CD4-positive, CD25-positive, alpha-beta regulatory T cell (primary cell): Measurements from ENCODE around the gene KRTAP5-4. TPM values are rescaled to one million over a fixed set of nuclear protein-coding genes. Genes with fewer than 3 reads are reported as not detected.
"Not testable (repeated sequence)": the region's sequence is repeated elsewhere in the genome, so short reads cannot be mapped to it uniquely, and the experiment has no call there.

Experiments used
- ATAC-seq, 2 donors: fragments of 150-1000 bp; cut with Tn5 transposase; one replicate each; pipeline ENCODE4 v1.10.0; 2021; ENCODE audit warnings: low read depth in 2 of 2, moderate number of reproducible peaks in 2 of 2, moderate library complexity in 1 of 2
- DNase-seq, 3 donors: peaks; one replicate each; pipeline versions ENCODE4 v3.0.0 to v3.0.0-alpha.2; 2012 to 2022; ENCODE audit warnings: mixed read lengths in 1 of 3
- H3K27ac ChIP-seq: one replicate; pipeline ENCODE4 v1.7.0; 2013; ENCODE audit warnings: mild to moderate bottlenecking, low read length; ENCODE audit not compliant: insufficient read depth, poor library complexity, severe bottlenecking
- H3K27me3 ChIP-seq: one replicate; pipeline ENCODE4 v1.7.0; 2013; ENCODE audit warnings: low read length; ENCODE audit not compliant: control insufficient read depth, insufficient read depth
- H3K36me3 ChIP-seq: one replicate; pipeline ENCODE4 v1.7.0; 2013; ENCODE audit warnings: mild to moderate bottlenecking, low read length, moderate library complexity; ENCODE audit not compliant: control insufficient read depth, insufficient read depth
- H3K4me1 ChIP-seq: 2 replicates; pipeline ENCODE4 v1.7.0; 2013; ENCODE audit warnings: mild to moderate bottlenecking, low read length; ENCODE audit not compliant: insufficient read depth, control insufficient read depth, poor library complexity, severe bottlenecking
- H3K4me3 ChIP-seq: one replicate; pipeline ENCODE4 v1.7.0; 2013; ENCODE audit warnings: low read depth, mild to moderate bottlenecking, low read length, moderate library complexity
- H3K9me3 ChIP-seq, 2 experiments: 1 replicate in 1 of 2; 2 replicates in 1 of 2; pipeline ENCODE4 v1.7.0; 2013; ENCODE audit warnings: low read length in 2 of 2, mild to moderate bottlenecking in 1 of 2, moderate library complexity in 1 of 2; ENCODE audit not compliant: control insufficient read depth in 2 of 2
- H3K27ac Mint-ChIP-seq, 3 donors: one replicate each; pipeline ENCODE4 v1.8.0; 2020 to 2022; ENCODE audit warnings: mild to moderate bottlenecking in 3 of 3, mixed read lengths in 3 of 3, moderate library complexity in 2 of 3
- H3K27me3 Mint-ChIP-seq: one replicate; pipeline ENCODE4 v1.8.0; 2022; ENCODE audit warnings: mild to moderate bottlenecking, mixed read lengths
- H3K36me3 Mint-ChIP-seq: one replicate; pipeline ENCODE4 v1.8.0; 2020; ENCODE audit warnings: mixed read lengths
- H3K4me1 Mint-ChIP-seq, 4 donors: one replicate each; pipeline ENCODE4 v1.8.0; 2020 to 2022; ENCODE audit warnings: mixed read lengths in 4 of 4, mild to moderate bottlenecking in 1 of 4
- H3K4me3 Mint-ChIP-seq, 4 donors: one replicate each; pipeline ENCODE4 v1.8.0; 2020 to 2022; ENCODE audit warnings: mild to moderate bottlenecking in 4 of 4, mixed read lengths in 4 of 4, moderate library complexity in 3 of 4
- H3K9me3 Mint-ChIP-seq, 7 donors: one replicate each; pipeline ENCODE4 v1.8.0; 2020 to 2022; ENCODE audit warnings: mixed read lengths in 7 of 7, mild to moderate bottlenecking in 3 of 7, moderate library complexity in 2 of 7
- polyA plus RNA-seq, 4 donors: library from polyadenylated mRNA; unstranded; fragments of 300-500 nt; fragmentation: Illumina TruSeq; gene quantifications; one replicate each; pipeline ENCODE4 v1.2.3, GENCODE V29; 2021
- total RNA-seq: library from RNA; stranded (reverse); gene quantifications from one replicate; pipeline ENCODE4 v1.2.3, GENCODE V29; 2022

Gene KRTAP5-4
- total and polyA plus RNA-seq, 5 donors from 2014 or later = not detected

DNA sequence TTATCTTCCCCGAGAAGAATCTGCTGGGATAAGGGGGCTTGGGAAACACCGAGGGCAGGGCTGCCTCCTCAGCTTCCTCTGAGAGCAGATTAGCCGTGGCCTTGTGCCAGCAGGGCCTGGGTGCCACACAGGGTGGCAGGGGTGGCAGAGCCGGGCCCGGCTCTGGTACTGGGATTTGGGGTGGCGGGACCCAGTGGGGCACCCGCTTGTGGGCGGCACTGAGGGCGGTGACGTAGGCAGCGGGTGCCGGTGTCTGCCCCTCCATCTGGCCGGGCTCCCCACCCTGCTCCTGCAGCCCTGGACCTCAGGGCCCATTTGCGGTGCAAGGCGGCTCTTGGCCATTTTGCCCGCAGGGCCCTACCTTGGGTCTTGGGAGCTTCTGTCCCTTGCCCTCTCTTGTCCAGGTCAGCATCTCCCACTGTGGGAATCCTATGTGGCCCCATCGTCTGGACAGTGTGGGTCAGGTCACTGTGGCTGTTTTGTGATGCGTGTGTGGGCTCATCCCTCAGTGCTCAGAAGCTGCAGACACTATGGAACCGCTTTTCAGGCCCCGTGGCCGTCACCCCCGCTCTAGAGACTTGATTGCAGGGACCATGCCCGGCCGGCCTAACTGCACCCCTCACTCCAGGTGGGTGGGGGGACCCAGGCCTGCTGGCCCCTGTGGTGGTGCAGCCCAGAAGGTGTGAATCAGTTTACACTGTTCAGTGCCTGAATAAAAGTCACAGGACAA is 45.3 kb upstream of the KRTAP5-4 start:
- Histone ChIP-seq H3K9me3 (no peaks in the 10 kb centered on the region), H3K36me3 (no peaks in the 10 kb centered on the region), H3K27ac (no peak overlapping the region), H3K4me1 (no peaks in the 10 kb centered on the region), H3K4me3 (no peak overlapping the region), H3K27me3 (no peaks in the 10 kb centered on the region)
- peaks cover 0 to 3% (median 0%) of the 10 kb centered on the region in 7 donors for H3K9me3 Mint-ChIP-seq
- H3K36me3 Mint-ChIP-seq = no peaks in the 10 kb centered on the region
- no peak overlapping the region for H3K4me3 Mint-ChIP-seq
- ATAC-seq = no peak
- no peaks in the 10 kb centered on the region for H3K4me1 Mint-ChIP-seq
- DNase-seq = no peak
- H3K27ac Mint-ChIP-seq = no peak overlapping the region
- peaks cover 19% of the 10 kb centered on the region for H3K27me3 Mint-ChIP-seq

DNA sequence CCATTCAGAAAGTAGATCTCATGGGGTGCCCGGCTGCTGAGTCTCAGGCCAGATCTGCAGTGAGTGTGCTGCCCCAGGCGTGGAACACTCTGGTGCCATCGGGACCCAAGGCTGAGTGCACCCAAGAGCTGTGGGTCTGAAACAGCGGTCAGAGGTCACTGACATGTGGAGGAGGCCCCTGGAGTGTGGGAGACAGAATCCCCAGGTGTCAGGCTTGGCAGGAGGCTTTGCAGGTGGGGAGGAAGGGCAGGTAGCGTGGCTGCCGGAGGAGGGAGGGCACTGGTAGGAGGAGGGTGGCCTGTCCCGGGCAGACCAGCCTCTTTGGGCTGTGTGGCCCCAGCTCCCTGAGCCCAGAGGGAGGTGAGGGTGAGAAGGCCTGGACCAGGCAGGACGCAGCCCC is 43.4 kb upstream of the KRTAP5-4 start:
- H3K4me3 Mint-ChIP-seq = no peak overlapping the region
- no peak overlapping the region for H3K27ac ChIP-seq
- no peak overlapping the region for H3K4me3 ChIP-seq
- no peak for DNase-seq
- H3K4me1 ChIP-seq = no peaks in the 10 kb centered on the region
- H3K27me3 Mint-ChIP-seq = peaks cover 20% of the 10 kb centered on the region
- no peaks in the 10 kb centered on the region for H3K9me3 ChIP-seq
- peaks cover 0 to 3% (median 0%) of the 10 kb centered on the region in 7 donors for H3K9me3 Mint-ChIP-seq
- H3K4me1 Mint-ChIP-seq = no peaks in the 10 kb centered on the region
- H3K36me3 ChIP-seq = no peaks in the 10 kb centered on the region
- no peaks in the 10 kb centered on the region for H3K27me3 ChIP-seq
- no peaks in the 10 kb centered on the region for H3K36me3 Mint-ChIP-seq
- H3K27ac Mint-ChIP-seq = no peak overlapping the region
- ATAC-seq = no peak

DNA sequence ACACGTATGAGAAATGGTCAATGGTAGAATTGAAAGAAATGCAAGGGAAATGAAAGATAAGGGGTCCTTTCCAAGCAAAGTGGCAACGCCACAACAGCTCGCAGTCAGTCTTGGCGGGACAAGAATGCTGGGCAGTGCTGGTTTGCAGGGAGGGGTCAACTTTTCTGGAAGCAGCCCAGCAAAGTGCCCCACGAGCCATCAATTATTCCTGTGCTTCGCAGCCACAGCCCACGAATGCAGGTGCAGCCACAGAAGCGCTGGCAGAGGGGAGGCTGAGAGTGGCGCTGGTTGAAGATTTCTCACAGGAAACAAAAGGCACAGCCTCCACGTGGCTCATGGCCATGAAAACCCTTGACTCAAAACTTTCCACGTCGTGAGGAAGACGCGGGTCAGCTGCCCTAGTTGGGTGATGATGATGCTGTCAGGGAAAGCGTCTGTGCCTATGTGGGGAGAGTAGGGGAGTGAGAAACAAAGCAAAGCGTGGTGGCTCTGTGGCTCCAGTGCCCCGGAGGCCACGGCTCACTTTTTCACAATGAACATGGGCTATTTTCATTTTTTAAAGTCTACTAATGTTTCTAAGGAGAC is 40.9 kb upstream of the KRTAP5-4 start:
- H3K27ac Mint-ChIP-seq, H3K27me3 ChIP-seq, H3K27ac ChIP-seq, H3K4me3 Mint-ChIP-seq, H3K4me1 ChIP-seq, H3K36me3 Mint-ChIP-seq, DNase-seq, H3K4me3 ChIP-seq, H3K36me3 ChIP-seq, H3K9me3 ChIP-seq, ATAC-seq, H3K9me3 Mint-ChIP-seq: not testable (repeated sequence)
- Mint-ChIP-seq H3K27me3 (peaks cover 35% of the 10 kb centered on the region), H3K4me1 (peaks cover 0 to 10% (median 3%) of the 10 kb centered on the region in 4 donors)

DNA sequence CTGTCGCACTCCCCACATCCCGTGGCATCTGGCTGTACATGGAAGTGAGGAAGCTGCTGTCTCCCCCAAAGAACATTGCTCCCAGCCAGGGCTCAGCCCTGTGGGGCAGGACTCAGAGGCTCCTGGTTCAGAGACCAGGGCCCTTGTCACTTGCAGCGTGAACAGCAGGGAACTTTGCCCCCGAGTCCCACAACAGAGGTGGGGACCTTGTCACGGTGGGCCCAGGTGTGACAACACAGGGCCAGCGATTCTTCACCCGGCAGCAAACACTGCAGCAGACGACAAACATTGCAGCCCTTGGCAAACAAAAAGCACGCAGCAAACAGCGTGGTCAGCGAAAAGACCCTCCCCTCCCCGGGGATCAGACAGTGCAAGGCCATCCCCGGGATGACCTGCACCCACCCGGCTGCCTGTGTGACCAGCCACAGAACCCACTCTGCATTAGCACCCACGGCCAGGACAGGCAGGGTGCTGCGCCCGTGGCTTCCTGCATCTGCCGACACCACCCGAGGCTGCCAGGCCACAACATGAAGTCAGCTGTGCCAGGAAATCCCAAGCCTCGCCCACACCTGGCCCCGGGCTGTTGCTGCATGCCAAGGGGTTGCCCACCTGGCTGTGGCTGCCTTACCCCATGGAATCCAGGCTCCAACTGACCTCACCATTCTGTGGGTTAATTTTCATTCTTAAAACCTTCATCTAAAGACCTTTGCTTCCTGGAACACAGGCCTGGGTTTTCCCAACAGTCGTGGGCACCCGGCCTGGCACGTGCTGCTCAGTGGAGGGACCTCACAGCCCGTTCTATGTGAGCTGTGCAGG is 39.7 kb upstream of the KRTAP5-4 start:
- not testable (repeated sequence) for DNase-seq, H3K36me3 Mint-ChIP-seq, H3K27ac ChIP-seq, H3K4me1 ChIP-seq, H3K36me3 ChIP-seq, H3K9me3 ChIP-seq, ATAC-seq, H3K27ac Mint-ChIP-seq, H3K27me3 ChIP-seq, H3K4me3 Mint-ChIP-seq, H3K4me3 ChIP-seq, H3K9me3 Mint-ChIP-seq
- H3K27me3 Mint-ChIP-seq = peaks cover 34% of the 10 kb centered on the region
- H3K4me1 Mint-ChIP-seq = peaks cover 0 to 10% (median 3%) of the 10 kb centered on the region in 4 donors

DNA sequence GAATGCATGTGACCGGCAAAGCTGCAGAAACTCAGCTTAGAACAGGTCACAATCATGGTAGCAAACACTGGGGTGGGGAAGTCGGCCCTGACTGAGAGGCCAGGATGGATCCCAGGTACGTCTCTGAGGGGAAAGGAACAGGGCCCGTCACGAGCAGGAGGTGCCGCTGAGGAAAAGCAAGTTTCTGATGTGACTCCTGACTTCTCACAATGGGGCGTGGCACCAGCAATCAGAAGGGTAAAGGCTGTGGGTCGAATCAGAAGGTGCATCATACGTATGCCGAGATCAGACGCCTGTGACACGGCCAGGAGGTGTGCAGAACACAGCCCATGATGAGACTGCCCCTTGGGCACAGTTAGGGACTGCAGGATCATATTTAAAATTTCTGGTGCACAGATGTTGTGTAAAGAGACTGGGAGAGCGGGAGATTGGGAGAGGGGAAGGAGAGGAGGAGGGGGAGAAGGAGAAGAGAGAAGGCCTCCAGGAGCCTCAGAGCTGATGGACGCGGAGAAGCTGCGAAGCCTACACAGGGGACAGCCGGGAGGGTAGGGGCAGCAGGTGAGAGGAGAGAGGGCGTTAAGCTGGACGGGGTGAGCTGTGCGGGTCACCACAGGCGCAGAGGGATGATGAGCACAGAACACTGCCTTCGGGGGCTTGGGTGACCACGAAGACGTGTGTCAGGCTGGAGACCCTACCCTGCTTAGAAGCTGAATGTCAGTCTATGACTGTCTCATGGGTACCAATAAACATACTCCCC is 38.4 kb upstream of the KRTAP5-4 start:
- no peak overlapping the region for H3K27ac Mint-ChIP-seq
- no peak for ATAC-seq

DNA sequence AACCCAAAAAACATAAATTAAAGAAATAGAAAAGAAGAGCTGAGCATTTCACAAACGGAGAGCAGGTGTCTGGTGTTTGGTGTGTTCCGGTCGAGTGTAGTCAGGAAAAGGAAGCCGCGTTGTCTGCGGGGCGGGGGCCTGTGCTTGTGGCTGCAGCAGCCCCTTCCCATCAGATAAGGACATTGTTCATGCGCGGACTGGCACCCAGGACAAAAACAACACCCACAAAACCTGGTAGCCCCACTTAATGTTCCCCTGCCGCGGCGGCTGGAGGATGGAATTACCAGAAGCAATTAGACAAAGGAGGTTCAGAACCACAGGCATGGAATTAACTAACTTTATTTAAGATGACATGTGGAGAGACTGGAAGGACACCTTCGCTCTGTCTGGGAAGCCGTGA is 37.6 kb upstream of the KRTAP5-4 start:
- Mint-ChIP-seq H3K27me3 (peaks cover 42% of the 10 kb centered on the region), H3K4me3 (peak overlapping the region in 2 of 4 donors; percentile 22 to 41), H3K4me1 (peaks cover 0 to 10% (median 3%) of the 10 kb centered on the region in 4 donors), H3K36me3 (no peaks in the 10 kb centered on the region), H3K27ac (peak overlapping the region in 1 of 3 donors; percentile 25), H3K9me3 (no peaks in the 10 kb centered on the region)
- Histone ChIP-seq H3K4me3 (no peak overlapping the region), H3K36me3 (no peaks in the 10 kb centered on the region), H3K4me1 (no peaks in the 10 kb centered on the region), H3K27me3 (no peaks in the 10 kb centered on the region), H3K9me3 (no peaks in the 10 kb centered on the region), H3K27ac (no peak overlapping the region)
- peak in 1 of 3 donors; percentile 10 for DNase-seq
- ATAC-seq = no peak

More for the DNA sequence above, 38.4 kb upstream of the KRTAP5-4 start:
- Histone ChIP-seq H3K9me3 (no peaks in the 10 kb centered on the region), H3K4me1 (no peaks in the 10 kb centered on the region), H3K36me3 (no peaks in the 10 kb centered on the region), H3K27ac (no peak overlapping the region), H3K27me3 (no peaks in the 10 kb centered on the region), H3K4me3 (no peak overlapping the region)
- DNase-seq = no peak
- Mint-ChIP-seq H3K4me1 (peaks cover 0 to 10% (median 3%) of the 10 kb centered on the region in 4 donors), H3K9me3 (no peaks in the 10 kb centered on the region), H3K4me3 (peak overlapping the region in 1 of 4 donors; percentile 13), H3K36me3 (no peaks in the 10 kb centered on the region), H3K27me3 (peaks cover 38% of the 10 kb centered on the region)

DNA sequence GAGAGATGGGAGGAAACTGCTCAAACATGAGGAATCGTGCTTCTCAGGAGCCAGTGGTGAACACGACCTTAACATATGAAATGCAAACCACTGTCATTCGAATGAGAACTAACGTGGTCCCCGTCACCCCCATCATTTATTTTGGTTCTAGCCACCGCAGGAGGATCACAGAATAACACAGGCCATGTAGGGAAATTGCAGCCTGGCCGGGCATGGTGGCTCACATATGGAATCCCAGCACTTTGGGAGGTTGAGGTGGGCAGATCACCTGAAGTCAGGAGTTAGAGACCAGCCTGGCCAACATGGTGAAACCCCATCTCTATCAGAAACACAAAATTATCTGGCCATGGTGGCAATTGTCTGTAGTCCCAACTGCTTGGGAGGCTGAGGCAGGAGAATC is 34.7 kb upstream of the KRTAP5-4 start:
- no peak for ATAC-seq

More for the DNA sequence above, 34.7 kb upstream of the KRTAP5-4 start:
- Mint-ChIP-seq H3K27me3 (peaks cover 40% of the 10 kb centered on the region), H3K27ac (no peak overlapping the region), H3K4me3 (no peak overlapping the region), H3K36me3 (no peaks in the 10 kb centered on the region), H3K9me3 (no peaks in the 10 kb centered on the region), H3K4me1 (peaks cover 0 to 10% (median 3%) of the 10 kb centered on the region in 4 donors)
- H3K9me3 ChIP-seq = no peaks in the 10 kb centered on the region
- H3K4me3 ChIP-seq = no peak overlapping the region
- H3K4me1 ChIP-seq = peaks cover 3% of the 10 kb centered on the region
- DNase-seq = no peak
- no peaks in the 10 kb centered on the region for H3K36me3 ChIP-seq
- no peaks in the 10 kb centered on the region for H3K27me3 ChIP-seq
- H3K27ac ChIP-seq = no peak overlapping the region
